ENCODE data around the gene MUC6. TPM values are rescaled to one million over a fixed set of nuclear protein-coding genes. Genes with fewer than 3 reads are reported as not detected.

The MUC6 gene
- total and polyA plus RNA-seq, 8 donors, result 0.34 to 1.0 (median 0.56) TPM; not detected in 2

GRCh38 chr11:1011320-1011698 lies 25.2 kb downstream of the MUC6 start:
- TF ChIP-seq, protein P1, sequence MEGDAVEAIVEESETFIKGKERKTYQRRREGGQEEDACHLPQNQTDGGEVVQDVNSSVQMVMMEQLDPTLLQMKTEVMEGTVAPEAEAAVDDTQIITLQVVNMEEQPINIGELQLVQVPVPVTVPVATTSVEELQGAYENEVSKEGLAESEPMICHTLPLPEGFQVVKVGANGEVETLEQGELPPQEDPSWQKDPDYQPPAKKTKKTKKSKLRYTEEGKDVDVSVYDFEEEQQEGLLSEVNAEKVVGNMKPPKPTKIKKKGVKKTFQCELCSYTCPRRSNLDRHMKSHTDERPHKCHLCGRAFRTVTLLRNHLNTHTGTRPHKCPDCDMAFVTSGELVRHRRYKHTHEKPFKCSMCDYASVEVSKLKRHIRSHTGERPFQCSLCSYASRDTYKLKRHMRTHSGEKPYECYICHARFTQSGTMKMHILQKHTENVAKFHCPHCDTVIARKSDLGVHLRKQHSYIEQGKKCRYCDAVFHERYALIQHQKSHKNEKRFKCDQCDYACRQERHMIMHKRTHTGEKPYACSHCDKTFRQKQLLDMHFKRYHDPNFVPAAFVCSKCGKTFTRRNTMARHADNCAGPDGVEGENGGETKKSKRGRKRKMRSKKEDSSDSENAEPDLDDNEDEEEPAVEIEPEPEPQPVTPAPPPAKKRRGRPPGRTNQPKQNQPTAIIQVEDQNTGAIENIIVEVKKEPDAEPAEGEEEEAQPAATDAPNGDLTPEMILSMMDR (IDR thresholded peaks at IDR 0.05), result no peak
- ATAC-seq, result no peak
- H3K4me1 ChIP-seq, result no peaks in the 10 kb centered on the region

GRCh38 chr11:1010551-1011319 lies 25.8 kb downstream of the MUC6 start:
- Histone ChIP-seq H3K9me3 (no peaks in the 10 kb centered on the region), H3K4me1 (no peaks in the 10 kb centered on the region), H3K4me3 (no peak overlapping the region), H3K36me3 (peaks cover 0 to 79% of the 10 kb centered on the region in 2 donors), H3K27ac (no peak overlapping the region), H3K27me3 (no peaks in the 10 kb centered on the region)
- DNase-seq (no peak), ATAC-seq (no peak)
- TF ChIP-seq, protein P1 (IDR thresholded peaks at IDR 0.05), result no peak
- intact Hi-C loops (cut with DNase I), result no loop called here

More at GRCh38 chr11:1011320-1011698, 25.2 kb downstream of the MUC6 start:
- intact Hi-C loops (cut with DNase I), result no loop called here
- no peak for DNase-seq
- H3K27ac ChIP-seq, result no peak overlapping the region
- no peaks in the 10 kb centered on the region for H3K27me3 ChIP-seq
- no peak overlapping the region for H3K4me3 ChIP-seq
- peaks cover 0 to 73% of the 10 kb centered on the region in 2 donors for H3K36me3 ChIP-seq
- H3K9me3 ChIP-seq, result no peaks in the 10 kb centered on the region

- ATAC-seq (no peak), DNase-seq (no peak)
- no peak overlapping the region for H3K4me3 ChIP-seq
- intact Hi-C loops (cut with DNase I), result no loop called here
- peaks cover 0 to 86% of the 10 kb centered on the region in 2 donors for H3K36me3 ChIP-seq
- H3K4me1 ChIP-seq, result no peaks in the 10 kb centered on the region
- TF ChIP-seq, protein P1 (IDR thresholded peaks at IDR 0.05), result no peak
- H3K27me3 ChIP-seq, result no peaks in the 10 kb centered on the region
- no peak overlapping the region for H3K27ac ChIP-seq
- no peaks in the 10 kb centered on the region for H3K9me3 ChIP-seq
Measured at GRCh38 chr11:1009991-1010390, 26.5 kb downstream of the MUC6 start.

DNA sequence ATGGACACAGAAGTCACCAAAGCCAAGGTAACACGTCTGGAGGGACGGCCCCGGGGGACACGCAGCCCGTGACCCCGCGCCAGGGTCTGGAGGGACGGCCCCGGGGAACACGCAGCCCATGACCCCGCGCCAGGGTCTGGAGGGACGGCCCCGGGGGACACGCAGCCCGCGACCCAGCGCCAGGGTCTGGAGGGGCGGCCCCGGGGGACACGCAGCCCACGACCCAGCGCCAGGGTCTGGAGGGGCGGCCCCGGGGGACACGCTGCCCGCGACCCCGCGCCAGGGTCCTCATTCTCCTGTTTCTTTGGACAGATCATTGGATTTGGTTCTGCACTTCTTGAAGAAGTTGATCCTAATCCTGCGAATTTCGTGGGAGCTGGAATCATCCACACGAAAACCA lies 27.1 kb downstream of the MUC6 start:
- TF ChIP-seq, protein P1 (IDR thresholded peaks at IDR 0.05), result no peak
- peaks cover 0 to 93% of the 10 kb centered on the region in 2 donors for H3K36me3 ChIP-seq
- no peak for ATAC-seq

DNA sequence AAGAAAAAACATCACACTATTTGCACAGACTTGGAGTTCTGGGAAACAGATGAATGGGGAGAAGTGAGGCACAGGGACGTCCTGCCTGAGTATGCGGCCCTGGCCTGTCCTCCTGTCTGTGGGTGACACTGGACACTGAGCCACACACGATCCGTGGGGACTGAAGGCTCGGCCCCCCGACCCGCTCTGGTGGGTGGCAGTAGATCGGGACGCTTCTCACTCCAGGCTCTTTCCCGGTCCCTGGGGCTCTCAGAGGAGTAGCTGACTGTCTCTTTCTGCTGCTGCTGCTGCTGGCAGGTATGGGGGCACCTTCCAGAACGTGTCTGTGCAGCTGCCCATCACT lies 27.7 kb downstream of the MUC6 start:
- no peak overlapping the region for H3K4me3 ChIP-seq

More for the DNA sequence above, 27.1 kb downstream of the MUC6 start:
- H3K9me3 ChIP-seq, result no peaks in the 10 kb centered on the region
- intact Hi-C loops (cut with DNase I), result no loop called here
- H3K4me1 ChIP-seq, result no peaks in the 10 kb centered on the region
- H3K4me3 ChIP-seq, result no peak overlapping the region
- no peak for DNase-seq
- H3K27me3 ChIP-seq, result no peaks in the 10 kb centered on the region
- no peak overlapping the region for H3K27ac ChIP-seq

More for the DNA sequence above, 27.7 kb downstream of the MUC6 start:
- TF ChIP-seq, protein P1 (IDR thresholded peaks at IDR 0.05), result no peak
- no peak overlapping the region for H3K27ac ChIP-seq
- peaks cover 0 to 97% of the 10 kb centered on the region in 2 donors for H3K36me3 ChIP-seq
- ATAC-seq, result no peak
- intact Hi-C loops (cut with DNase I), result no loop called here
- no peak for DNase-seq
- H3K27me3 ChIP-seq, result no peaks in the 10 kb centered on the region
- no peaks in the 10 kb centered on the region for H3K9me3 ChIP-seq
- no peaks in the 10 kb centered on the region for H3K4me1 ChIP-seq
